MG63 (cell line): ENCODE results near the gene MADCAM1. TPM values are rescaled to one million over a fixed set of nuclear protein-coding genes. Genes with fewer than 3 reads are reported as not detected.

Source experiments
- DNase-seq: peaks from one replicate; pipeline ENCODE4 v3.0.0-alpha.2; 2020
- H3K27me3 ChIP-seq: fragments of 250-450 bp; sonication (Bioruptor Pico); 2 replicates; pipeline ENCODE4 v1.5.1; 2020; ENCODE audit warnings: mild to moderate bottlenecking, moderate library complexity
- H3K36me3 ChIP-seq: fragments of 250-450 bp; sonication (Bioruptor Pico); 2 replicates; pipeline ENCODE4 v1.5.1; 2020; ENCODE audit warnings: mild to moderate bottlenecking, moderate library complexity
- H3K4me3 ChIP-seq: fragments of 250-450 bp; sonication (Bioruptor Pico); 2 replicates; pipeline ENCODE4 v1.5.1; 2020; ENCODE audit warnings: mild to moderate bottlenecking, moderate library complexity
- H3K9me3 ChIP-seq: fragments of 250-450 bp; sonication (Bioruptor Pico); 2 replicates; pipeline ENCODE4 v1.5.1; 2020; ENCODE audit warnings: mild to moderate bottlenecking, moderate library complexity
- total RNA-seq: library from RNA; depleted of rRNA; stranded (reverse); fragments of >200 nt; shearing (Covaris generic); gene quantifications from 2 replicates; pipeline ENCODE4 v1.2.3, GENCODE V29; 2014; ENCODE audit warnings: low replicate concordance

The MADCAM1 gene
- total RNA-seq, 1 experiment from 2014 or later = not detected

GRCh38 chr19:461721-462551, 34.4 kb upstream of the MADCAM1 start:
- Histone ChIP-seq H3K27me3 (no peaks in the 10 kb centered on the region), H3K36me3 (no peaks in the 10 kb centered on the region), H3K9me3 (no peaks in the 10 kb centered on the region), H3K4me3 (no peak overlapping the region)
- no peak for DNase-seq

GRCh38 chr19:463483-464207, 32.6 kb upstream of the MADCAM1 start:
- H3K27me3 ChIP-seq = no peaks in the 10 kb centered on the region
- DNase-seq = no peak
- H3K9me3 ChIP-seq = no peaks in the 10 kb centered on the region
- H3K36me3 ChIP-seq = no peaks in the 10 kb centered on the region
- no peak overlapping the region for H3K4me3 ChIP-seq

GRCh38 chr19:464208-464545, 32.1 kb upstream of the MADCAM1 start:
- no peak for DNase-seq
- Histone ChIP-seq H3K36me3 (no peaks in the 10 kb centered on the region), H3K4me3 (no peak overlapping the region), H3K9me3 (no peaks in the 10 kb centered on the region), H3K27me3 (no peaks in the 10 kb centered on the region)

GRCh38 chr19:465056-465816, 31.1 kb upstream of the MADCAM1 start:
- H3K27me3 ChIP-seq = no peaks in the 10 kb centered on the region
- DNase-seq = no peak
- H3K9me3 ChIP-seq = no peaks in the 10 kb centered on the region
- no peak overlapping the region for H3K4me3 ChIP-seq
- H3K36me3 ChIP-seq = no peaks in the 10 kb centered on the region

GRCh38 chr19:467554-467953, 28.7 kb upstream of the MADCAM1 start:
- Histone ChIP-seq H3K36me3 (no peaks in the 10 kb centered on the region), H3K9me3 (no peaks in the 10 kb centered on the region)
- DNase-seq = no peak

GRCh38 chr19:468587-469256, 27.6 kb upstream of the MADCAM1 start:
- H3K4me3 ChIP-seq = no peak overlapping the region
- H3K27me3 ChIP-seq = no peaks in the 10 kb centered on the region
- no peak for DNase-seq
- H3K9me3 ChIP-seq = no peaks in the 10 kb centered on the region
- H3K36me3 ChIP-seq = no peaks in the 10 kb centered on the region

More at GRCh38 chr19:467554-467953, 28.7 kb upstream of the MADCAM1 start:
- H3K27me3 ChIP-seq = no peaks in the 10 kb centered on the region
- H3K4me3 ChIP-seq = no peak overlapping the region

- no peak for DNase-seq
- Histone ChIP-seq H3K9me3 (no peaks in the 10 kb centered on the region), H3K4me3 (no peak overlapping the region), H3K36me3 (no peaks in the 10 kb centered on the region), H3K27me3 (no peaks in the 10 kb centered on the region)
Observed at GRCh38 chr19:469833-470232, 26.5 kb upstream of the MADCAM1 start.

- DNase-seq = no peak
- H3K36me3 ChIP-seq = no peaks in the 10 kb centered on the region
Observed at GRCh38 chr19:470701-471100, 25.6 kb upstream of the MADCAM1 start.

GRCh38 chr19:472005-472858, 24.1 kb upstream of the MADCAM1 start:
- Histone ChIP-seq H3K27me3 (no peaks in the 10 kb centered on the region), H3K9me3 (no peaks in the 10 kb centered on the region), H3K4me3 (no peak overlapping the region), H3K36me3 (no peaks in the 10 kb centered on the region)
- no peak for DNase-seq

More at GRCh38 chr19:470701-471100, 25.6 kb upstream of the MADCAM1 start:
- H3K9me3 ChIP-seq = no peaks in the 10 kb centered on the region
- H3K27me3 ChIP-seq = no peaks in the 10 kb centered on the region
- no peak overlapping the region for H3K4me3 ChIP-seq

GRCh38 chr19:474126-475078, 21.9 kb upstream of the MADCAM1 start:
- H3K4me3 ChIP-seq = no peak overlapping the region
- H3K9me3 ChIP-seq = no peaks in the 10 kb centered on the region
- no peak for DNase-seq
- H3K36me3 ChIP-seq = no peaks in the 10 kb centered on the region
- no peaks in the 10 kb centered on the region for H3K27me3 ChIP-seq

GRCh38 chr19:475360-475759, 20.9 kb upstream of the MADCAM1 start:
- Histone ChIP-seq H3K36me3 (no peaks in the 10 kb centered on the region), H3K27me3 (no peaks in the 10 kb centered on the region), H3K9me3 (no peaks in the 10 kb centered on the region), H3K4me3 (no peak overlapping the region)
- DNase-seq = no peak

GRCh38 chr19:478236-478903, 17.9 kb upstream of the MADCAM1 start:
- no peak for DNase-seq
- H3K27me3 ChIP-seq = no peaks in the 10 kb centered on the region

GRCh38 chr19:478976-479375, 17.3 kb upstream of the MADCAM1 start:
- Histone ChIP-seq H3K27me3 (no peaks in the 10 kb centered on the region), H3K9me3 (no peaks in the 10 kb centered on the region), H3K36me3 (no peaks in the 10 kb centered on the region), H3K4me3 (no peak overlapping the region)
- no peak for DNase-seq

More at GRCh38 chr19:478236-478903, 17.9 kb upstream of the MADCAM1 start:
- Histone ChIP-seq H3K36me3 (no peaks in the 10 kb centered on the region), H3K4me3 (no peak overlapping the region), H3K9me3 (no peaks in the 10 kb centered on the region)

- H3K27me3 ChIP-seq = no peaks in the 10 kb centered on the region
- H3K36me3 ChIP-seq = no peaks in the 10 kb centered on the region
- peak; percentile 52 for DNase-seq
- H3K9me3 ChIP-seq = no peaks in the 10 kb centered on the region
- no peak overlapping the region for H3K4me3 ChIP-seq
Observed at GRCh38 chr19:480016-480855, 16.1 kb upstream of the MADCAM1 start.
